ENCODE results near the gene DPP6. TPM values are rescaled to one million over a fixed set of nuclear protein-coding genes. Genes with fewer than 3 reads are reported as not detected.

Gene DPP6
- total RNA-seq, 2 experiments from 2014 or later = not detected

GRCh38 chr7:154776350-154776749 is 724.2 kb downstream of the DPP6 start:
- CTCF ChIA-PET = no interaction called here
- POLR2A ChIA-PET = no interaction called here

GRCh38 chr7:154777023-154777422 is 724.8 kb downstream of the DPP6 start:
- CTCF ChIA-PET = no interaction called here
- POLR2A ChIA-PET = no interaction called here

GRCh38 chr7:154777489-154777888 is 725.3 kb downstream of the DPP6 start:
- CTCF ChIA-PET = no interaction called here
- POLR2A ChIA-PET = no interaction called here

DNA sequence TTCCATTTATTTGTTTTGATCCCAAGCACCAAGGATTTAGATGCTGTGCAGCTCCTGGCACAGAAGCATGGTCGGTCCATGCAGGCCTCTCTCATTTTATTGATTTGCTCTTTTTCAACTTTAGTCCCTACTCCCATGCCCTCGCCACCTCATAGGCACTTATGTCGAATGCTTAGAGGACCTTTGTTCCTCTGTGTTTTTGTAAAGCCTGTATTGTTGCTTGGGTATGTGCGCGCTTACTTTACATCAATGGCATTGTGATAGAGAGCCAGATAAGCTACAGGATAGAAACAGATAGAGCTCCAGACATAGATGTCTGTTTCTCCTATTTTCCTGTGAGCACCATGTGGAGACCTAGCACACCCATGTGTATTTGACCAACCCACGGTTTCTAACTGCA is 725.7 kb downstream of the DPP6 start:
- POLR2A ChIA-PET = no interaction called here

GRCh38 chr7:154781369-154782303 is 729.4 kb downstream of the DPP6 start:
- CTCF ChIA-PET = no interaction called here

More for the DNA sequence above, 725.7 kb downstream of the DPP6 start:
- CTCF ChIA-PET = no interaction called here

GRCh38 chr7:154783281-154783909 is 731.2 kb downstream of the DPP6 start:
- CTCF ChIA-PET = no interaction called here
- POLR2A ChIA-PET = no interaction called here

More at GRCh38 chr7:154781369-154782303, 729.4 kb downstream of the DPP6 start:
- POLR2A ChIA-PET = no interaction called here

- ChIA-PET CTCF (no interaction called here), POLR2A (no interaction called here)
Measured at GRCh38 chr7:154785898-154786297, 733.7 kb downstream of the DPP6 start.

DNA sequence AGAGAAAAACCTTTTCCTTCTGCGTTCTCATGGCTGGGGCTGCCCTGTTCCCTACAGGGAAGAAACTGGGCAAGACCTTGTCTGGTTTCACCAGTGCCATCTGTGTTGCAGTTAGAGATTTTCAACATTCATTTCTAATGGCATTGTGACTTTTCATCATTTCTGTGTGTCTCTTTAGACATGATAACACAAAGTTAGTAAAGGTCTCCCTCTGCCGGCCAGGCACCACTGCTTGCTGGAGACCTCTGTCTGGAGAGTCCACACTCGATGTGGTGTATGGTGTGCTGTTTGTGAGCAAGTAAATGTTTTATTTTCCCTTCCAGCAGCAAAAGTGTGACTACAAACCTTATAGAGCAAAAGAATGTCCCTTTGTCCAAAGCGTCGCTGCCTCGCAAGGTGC is 737.2 kb downstream of the DPP6 start:
- ChIA-PET POLR2A (no interaction called here), CTCF (no interaction called here)

DNA sequence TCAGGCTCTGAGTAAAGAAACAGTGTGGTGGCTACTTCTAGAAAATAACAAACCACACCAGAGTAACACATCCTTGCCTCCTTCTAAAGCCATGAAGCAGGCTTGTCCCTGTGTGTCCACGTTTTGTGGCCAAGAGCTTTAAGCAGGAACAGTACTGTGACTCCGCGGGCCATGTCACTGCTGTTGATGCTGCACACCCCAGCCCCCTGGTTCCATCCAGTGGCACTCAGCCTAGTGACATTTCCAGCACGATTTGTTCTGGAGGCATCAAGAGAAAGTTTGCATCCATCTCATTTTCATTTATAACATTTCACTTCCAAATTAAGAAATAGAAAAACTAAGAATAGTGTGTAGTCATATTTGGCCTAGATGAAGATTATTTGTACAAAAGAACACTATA is 739.4 kb downstream of the DPP6 start:
- ChIA-PET CTCF (no interaction called here), POLR2A (no interaction called here)

DNA sequence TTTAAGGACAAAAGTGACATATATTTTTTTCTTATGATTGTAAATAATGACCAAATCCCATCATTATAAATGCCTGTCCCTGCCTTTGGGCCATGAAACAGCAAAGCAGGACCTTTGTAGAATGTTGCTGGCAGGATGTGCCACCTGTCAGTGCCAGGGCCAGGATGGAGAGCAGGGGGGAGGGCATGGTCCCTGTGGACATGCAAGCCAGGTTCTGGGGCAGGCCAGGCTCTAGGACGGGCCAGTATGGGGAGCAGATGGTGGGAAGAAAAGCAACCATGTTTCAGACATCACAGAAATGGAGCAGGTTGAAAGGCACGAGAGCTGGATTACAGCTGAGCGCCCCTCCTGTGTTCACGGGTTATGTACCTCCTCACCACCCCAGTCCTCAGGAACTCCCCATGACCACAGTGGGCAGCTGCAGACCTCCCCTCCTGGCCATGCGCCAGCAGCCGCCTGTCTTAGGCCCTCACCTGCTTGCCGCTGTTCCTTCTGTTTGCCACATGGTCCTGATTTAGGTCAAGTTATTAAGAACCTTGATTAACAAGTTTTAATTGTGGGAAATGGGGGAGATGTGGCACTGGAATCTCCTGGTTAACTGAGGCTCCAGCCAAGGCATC is 740.3 kb downstream of the DPP6 start:
- POLR2A ChIA-PET = no interaction called here
- CTCF ChIA-PET = no interaction called here

DNA sequence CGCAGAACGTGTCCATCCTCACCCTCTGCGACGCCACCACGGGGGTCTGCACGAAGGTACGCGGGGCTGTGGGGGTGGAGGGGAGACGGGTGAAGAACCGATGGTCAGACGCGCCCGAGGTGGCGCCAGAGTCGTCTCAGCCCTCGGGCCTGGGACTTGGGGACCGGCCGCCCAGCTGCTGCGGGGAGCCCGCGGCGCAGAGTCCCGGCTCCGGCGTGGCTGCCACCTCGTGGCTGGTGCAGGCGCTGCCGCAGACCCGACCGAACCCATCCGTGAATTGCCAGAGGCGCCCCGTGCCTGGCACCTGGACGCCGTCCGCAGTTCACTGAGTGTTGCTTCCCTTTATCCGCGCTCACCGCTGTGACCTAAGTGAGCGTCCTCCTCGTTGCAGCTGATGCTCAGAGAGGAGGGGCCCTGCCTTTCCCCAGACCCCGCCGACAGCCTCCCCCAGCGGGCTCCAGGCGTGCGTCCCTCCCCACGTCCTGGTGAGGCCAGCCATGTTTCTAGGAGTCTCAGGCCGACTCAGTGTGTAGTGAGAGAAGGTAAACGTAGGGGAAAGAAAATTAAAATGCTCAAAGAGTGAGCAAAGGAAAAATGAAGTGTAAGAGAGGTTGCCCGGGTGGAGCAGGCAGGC is 742.1 kb downstream of the DPP6 start:
- ChIA-PET CTCF (no interaction called here), POLR2A (no interaction called here)

- ChIA-PET POLR2A (no interaction called here), CTCF (no interaction called here)
Measured at GRCh38 chr7:154795014-154795413, 742.8 kb downstream of the DPP6 start.

DNA sequence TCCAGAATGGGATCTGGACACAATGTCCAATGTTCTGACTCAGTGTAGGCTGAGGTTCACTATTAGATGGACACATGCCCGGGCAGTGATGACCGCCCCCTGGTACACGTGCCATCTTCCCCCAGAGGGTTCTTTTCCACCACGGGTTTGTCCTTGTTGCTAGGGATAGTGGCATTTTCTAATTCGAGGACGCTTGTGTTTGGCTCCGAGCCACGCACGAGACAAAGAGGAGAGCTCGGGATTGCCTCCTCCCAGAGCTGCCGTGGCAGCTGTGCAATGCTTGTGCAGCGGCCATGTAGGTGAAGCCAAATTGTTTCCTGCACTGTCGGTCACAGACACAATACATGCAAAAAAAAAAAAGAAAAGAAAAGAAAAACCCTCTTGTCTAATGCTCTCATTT is 743.2 kb downstream of the DPP6 start:
- CTCF ChIA-PET = no interaction called here

DNA sequence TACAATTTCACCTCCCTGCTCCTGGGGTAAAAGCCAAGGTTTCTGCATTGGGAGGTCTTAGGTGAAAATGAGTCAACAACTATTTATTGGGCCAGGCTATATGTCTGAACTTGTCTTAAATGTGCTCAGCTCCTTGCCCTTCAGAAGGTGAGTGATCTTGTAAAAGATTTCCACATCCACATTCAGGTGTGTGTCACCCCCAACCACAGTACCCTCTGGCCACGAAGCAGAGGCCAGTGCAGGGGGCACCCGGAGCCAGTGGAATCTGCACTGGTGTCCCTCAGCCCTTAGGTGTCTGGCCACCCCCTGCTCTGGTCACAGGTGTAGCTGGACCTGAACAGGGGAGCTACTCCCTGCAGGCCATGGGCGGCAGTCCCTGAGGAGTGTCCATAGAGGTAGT is 752.3 kb downstream of the DPP6 start:
- CTCF ChIA-PET = no interaction called here
- POLR2A ChIA-PET = no interaction called here

More for the DNA sequence above, 743.2 kb downstream of the DPP6 start:
- POLR2A ChIA-PET = no interaction called here

GRCh38 chr7:154812027-154812426 is 759.8 kb downstream of the DPP6 start:
- CTCF ChIA-PET = no interaction called here

DNA sequence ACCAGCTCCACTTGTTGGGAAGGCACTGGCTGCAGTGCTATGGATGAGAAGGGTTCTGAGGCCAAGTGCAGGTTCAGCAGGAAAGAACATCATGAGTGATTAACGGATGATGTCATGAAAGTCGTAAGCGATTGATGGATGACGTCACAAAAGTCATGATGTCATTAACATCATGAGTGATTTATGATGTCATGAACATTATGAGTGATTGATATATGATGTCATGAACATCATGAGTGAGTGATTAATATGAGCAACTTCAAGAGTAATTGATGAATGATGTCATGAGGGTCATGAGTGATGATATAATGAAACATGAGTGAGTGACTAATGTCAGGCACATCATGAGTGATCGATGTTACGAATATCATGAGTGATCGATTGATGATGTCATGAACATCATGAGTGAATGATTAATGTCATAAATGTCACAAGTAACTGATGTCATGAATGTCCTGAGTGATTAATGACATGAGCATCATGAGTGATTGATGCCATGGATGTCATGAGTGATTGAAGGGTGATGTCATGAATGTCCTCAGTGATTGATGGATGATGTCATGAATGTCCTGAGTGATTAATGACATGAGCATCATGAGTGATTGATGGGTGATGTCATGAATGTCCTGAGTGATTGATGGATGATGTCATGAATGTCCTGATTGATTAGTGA is 765.2 kb downstream of the DPP6 start:
- POLR2A ChIA-PET = no interaction called here
- CTCF ChIA-PET = no interaction called here

More at GRCh38 chr7:154812027-154812426, 759.8 kb downstream of the DPP6 start:
- POLR2A ChIA-PET = no interaction called here

GRCh38 chr7:154827007-154827406 is 774.8 kb downstream of the DPP6 start:
- ChIA-PET POLR2A (no interaction called here), CTCF (no interaction called here)

DNA sequence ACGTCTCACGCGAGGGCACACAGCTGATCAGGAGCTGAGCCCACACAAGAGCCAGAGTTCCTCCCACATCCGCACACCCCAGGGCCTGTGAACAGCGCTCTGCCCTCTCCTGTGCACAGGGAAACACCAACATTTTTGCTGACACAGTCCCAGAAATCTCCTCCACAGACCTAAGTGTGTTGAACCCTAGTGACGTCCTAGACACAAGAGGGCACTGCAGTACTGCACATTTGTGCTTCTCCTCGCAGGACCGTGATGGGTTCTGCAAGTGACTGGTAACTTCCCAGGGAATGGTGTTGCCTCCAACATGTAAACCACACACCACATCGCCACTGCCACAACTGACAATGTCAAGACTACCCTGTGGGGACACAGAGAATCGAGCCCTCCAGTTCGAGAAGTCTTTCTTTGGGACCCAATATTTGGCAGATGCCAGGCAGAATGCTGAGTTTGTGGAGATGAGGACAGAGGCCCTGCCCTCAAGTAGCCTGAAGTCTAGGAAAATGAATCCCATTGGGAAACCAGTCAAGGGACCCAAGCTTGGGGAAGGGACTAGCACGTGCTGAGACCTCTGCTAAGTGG is 780.5 kb downstream of the DPP6 start:
- POLR2A ChIA-PET = no interaction called here
- CTCF ChIA-PET = no interaction called here

- ChIA-PET POLR2A (no interaction called here), CTCF (interaction anchor here (0.7 kb wide), 1 partner anchor 1202 kb away, joined by 3 read pairs; no protein-coding TSS in a partner anchor)
Measured at GRCh38 chr7:154836021-154836448, 783.8 kb downstream of the DPP6 start.

- ChIA-PET POLR2A (no interaction called here), CTCF (no interaction called here)
Measured at GRCh38 chr7:154837087-154837486, 784.9 kb downstream of the DPP6 start.
